Muscle of back (tissue), 11 donors: ENCODE measurements around the gene HK1. TPM values are rescaled to one million over a fixed set of nuclear protein-coding genes. Genes with fewer than 3 reads are reported as not detected.
A peak's percentile ranks its signal among the peaks of the same experiment; 100 is the strongest.

Experiments used
- DNase-seq, 3 donors: peaks; one replicate each; pipeline versions ENCODE4 v3.0.0 to v3.0.0-alpha.2; 2013
- polyA plus RNA-seq, 10 donors: library from polyadenylated mRNA; unstranded; fragments of 120-200 nt; gene quantifications; one replicate each; pipeline ENCODE4 v1.2.1, GENCODE V29; 2013; ENCODE audit not compliant: insufficient read length in 10 of 10

The HK1 gene
- polyA plus RNA-seq, 10 donors, result 26.4 to 41.2 (median 29.6) TPM

DNA sequence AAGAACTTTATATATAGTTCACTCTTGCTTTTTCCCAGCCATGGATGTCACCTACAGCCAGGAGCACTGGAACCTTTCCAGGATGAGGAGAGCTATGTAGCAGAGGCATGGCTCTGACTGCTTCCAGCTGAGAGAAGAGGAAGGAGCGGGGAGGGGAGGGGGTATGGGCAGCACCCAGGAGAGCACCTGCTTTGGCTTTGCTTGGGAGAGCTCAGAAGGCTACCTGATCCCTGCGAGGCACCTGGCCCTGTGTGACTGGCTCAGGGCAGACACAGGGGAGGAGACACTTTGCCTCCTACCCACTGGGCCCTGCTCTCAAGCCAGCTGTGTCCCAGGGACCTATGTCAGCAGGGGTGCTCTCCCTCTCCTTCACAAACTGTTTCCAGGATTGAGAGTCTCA, 67.1 kb downstream of the HK1 start:
- DNase-seq, result no peak

DNA sequence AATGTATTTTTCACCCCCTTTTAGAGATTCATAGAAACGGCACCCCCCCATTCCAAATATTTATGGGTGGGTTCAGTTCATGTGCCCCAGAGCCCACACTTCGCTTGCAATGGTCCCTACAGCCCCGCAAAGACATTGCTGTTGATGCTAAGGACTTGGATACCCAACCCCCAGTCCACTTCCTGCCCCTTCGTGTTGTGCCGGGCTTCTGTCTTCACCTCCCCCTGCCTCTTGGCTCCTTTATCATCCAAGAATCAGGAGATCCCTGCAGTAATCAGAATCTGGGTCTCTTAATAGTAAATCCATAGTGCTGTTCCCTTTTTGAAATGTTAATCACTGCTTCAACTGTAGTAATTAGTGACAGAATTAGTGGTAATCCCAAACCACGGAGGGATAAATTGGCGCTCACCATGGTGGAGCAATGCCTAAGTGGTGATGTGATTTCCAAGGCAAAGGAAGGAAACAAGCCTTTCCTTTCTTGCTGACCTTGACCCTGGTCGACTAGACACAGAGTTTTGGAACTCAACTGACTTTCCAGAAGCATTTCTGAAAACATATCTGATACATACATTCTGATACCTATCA, 67.7 kb downstream of the HK1 start:
- DNase-seq, result no peak

DNA sequence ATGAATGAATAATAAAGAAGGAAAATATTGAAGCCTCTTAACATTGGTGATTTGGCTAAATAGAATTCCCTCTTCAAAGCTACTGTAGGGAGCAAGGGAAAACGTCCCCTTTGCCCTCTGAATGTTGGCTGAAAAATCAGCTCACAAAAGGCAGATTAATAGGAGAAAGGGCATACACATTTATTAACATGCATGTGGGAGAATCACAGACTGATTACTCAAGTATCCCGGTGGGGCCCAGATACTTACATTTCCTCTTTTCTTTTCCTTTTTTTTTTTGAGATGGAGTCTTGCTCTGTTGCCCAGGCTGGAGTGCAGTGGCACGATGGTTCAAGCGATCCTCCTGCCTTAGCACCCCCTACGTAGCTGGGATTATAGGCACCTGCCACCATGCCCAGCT, 68.5 kb downstream of the HK1 start:
- DNase-seq, result no peak

DNA sequence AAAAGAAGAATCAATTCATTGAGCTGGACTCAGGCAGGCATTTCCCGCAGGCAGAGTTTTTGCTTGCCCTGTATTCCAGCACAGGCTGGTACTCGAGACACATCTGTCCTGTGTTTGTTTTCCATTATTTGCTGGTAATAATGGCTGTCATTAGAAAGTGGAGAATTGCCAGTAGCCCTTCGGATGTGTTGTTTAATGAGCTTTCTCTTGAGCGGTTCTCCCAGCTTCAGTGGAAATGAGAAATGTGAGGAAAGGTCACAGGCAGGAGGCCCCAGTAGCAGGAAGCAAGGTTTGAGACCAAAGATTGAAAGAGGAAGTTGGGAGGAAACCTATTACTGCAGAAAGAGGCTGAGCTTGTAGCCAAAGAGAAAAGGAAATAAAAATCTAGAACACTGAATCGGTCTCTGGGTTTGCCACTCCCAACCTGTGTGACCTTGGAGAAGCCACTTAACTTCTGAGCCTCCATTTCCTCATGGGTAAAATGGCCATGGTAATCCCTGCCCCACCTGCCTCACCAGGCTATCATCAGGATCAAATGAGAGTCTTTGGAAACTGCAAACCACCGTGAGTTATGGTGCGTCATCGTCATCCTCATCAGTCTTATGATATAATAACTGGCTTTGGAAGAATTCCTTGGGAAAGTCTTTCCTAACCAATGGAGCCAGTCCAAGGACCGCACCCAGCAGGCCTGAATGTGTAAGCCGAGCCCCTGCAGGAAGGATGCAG, 70.7 kb downstream of the HK1 start:
- DNase-seq, result peak; percentile 52 to 82 (median 69)

DNA sequence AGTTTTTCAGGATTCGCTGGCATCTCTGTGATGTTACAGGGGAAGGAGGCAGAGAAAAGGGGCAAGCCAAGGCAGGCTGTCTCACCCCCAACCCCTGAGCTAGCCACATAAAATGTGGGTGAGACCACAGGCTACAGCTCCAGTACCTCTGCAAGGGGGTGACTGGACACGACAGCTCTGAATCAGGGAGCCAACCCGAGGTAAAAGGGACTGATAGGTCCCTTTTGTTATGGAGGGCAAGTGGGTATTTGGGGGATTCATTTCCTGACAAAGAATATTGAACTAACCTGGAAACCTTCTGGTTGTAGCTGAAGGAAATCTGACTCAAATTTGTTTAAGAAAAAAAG, 71.2 kb downstream of the HK1 start:
- no peak for DNase-seq

DNA sequence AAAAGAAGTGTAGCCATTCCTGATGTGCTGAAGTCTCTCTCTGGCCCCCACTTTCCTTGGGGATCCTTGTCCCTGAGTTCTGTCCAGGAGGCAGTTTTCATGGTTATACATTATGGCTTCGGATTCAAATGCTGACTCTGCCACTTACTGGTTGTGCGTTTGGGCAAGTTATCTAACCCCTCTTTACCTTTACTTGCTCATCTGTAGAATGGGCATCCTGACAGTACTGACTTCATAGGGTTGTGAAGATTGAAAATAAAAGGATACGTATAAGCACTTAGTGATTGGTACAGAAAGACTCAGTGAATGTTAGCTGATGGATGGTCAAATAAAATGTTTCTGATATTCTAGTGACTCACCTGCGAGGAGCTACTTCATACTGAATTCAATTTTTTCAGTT, 73.3 kb downstream of the HK1 start:
- no peak for DNase-seq

DNA sequence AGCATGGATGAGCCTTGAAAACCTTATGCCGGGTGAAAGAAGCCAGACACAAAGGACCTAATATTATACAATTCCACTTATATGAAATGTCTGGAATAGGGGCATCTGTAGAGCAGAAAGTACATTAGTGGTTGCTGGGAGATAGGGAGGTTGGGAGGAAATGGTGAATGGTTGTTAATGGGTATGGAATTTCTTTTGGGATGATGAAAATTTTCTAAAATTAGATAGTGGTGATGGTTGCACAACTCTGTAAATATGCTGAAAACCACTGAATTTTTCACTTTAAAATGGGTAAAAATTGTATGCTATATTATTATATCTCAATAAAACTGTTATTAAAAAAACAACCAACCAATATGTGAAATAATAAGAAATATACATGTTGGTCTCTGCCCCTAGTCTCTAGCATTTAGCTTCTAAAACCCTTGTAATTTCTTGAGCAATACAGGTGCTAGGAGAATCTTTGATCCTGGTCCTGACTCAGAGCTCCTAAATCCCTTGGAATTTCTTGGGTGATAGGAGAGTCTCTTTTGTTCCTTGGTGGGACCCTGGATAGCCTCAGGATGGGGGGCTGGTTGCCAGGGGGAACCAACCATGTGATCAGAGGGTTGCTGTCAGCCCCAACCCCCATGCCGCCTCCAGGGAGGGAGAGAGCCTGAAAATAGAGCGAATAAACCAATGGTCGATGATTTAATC, 74.4 kb downstream of the HK1 start:
- no peak for DNase-seq

DNA sequence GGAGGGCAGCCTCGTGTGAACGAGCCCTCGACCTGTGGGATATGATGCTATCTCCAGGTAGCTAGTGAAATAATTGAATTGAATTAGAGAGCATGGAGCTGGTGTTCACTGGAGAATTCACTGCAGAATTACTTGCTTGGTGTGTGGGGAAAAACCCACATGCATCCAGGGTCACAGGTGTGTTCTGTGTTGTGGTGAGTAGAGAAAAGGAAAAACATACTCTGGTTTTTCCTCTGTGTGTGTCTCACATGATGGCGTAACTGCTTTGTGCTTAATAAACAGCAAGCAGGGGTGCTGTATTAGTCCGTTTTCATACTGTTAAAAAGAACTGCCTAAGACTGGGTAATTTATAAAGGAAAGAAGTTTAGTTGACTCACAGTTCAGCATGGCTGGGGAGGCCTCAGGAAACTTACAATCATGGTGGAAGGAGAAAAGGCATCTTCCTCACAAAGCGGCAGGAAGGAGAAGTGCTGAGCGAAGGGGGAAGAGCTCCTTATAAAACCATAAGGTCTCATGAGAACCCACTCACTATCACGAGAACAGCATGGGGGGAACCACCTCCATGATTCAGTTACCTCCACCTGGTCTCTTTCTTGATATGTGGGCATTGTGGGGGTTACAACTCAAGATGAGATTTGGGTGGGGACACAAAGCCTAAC, 75.8 kb downstream of the HK1 start:
- DNase-seq, result no peak

DNA sequence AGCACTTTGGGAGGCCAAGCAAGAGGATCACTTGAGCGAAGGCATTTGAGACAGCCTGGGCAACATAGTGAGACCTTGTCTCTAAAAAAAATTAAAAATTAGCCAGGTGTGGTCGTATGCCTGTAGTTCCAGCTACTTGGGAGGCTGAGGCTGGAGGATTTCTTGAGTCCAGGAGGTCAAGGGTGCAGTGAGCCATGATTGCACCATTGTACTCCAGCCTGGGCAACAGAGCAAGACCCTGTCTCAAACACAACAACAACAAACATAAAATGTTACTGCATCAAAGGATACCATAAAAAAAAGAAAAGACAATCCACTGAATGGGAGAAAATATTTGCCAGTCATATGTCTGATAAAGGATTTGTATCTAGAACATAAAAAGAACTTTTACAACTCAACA, 77.9 kb downstream of the HK1 start:
- no peak for DNase-seq

DNA sequence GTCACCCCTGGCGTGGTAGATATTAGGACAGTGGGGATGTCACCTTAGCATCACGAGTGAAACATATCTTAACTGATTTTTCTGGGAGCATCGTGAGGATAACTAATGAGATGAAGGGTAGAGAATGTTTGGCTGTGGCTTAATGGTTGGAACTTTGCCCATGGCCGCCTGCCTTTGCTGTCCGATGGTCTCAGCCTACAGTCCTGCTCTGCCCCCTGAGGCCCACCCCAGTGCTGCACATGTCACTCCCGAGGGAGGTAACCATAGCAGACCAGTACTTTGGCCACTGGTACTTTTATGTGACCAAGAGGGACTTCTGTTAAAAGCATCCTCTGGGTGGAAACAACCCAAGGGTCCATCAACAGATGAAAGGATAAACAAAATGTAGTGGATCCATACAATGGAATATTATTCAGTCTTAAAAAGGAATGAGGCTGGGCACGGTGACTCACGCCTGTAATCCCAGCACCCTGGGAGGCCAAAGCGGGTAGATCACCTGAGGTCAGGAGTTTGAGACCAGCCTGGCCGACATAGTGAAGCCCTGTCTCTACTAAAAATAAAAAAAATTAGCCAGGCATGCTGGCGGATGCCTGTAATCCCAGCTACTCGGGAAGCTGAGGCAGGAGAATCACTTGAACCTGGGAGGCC, 80.0 kb downstream of the HK1 start:
- no peak for DNase-seq

DNA sequence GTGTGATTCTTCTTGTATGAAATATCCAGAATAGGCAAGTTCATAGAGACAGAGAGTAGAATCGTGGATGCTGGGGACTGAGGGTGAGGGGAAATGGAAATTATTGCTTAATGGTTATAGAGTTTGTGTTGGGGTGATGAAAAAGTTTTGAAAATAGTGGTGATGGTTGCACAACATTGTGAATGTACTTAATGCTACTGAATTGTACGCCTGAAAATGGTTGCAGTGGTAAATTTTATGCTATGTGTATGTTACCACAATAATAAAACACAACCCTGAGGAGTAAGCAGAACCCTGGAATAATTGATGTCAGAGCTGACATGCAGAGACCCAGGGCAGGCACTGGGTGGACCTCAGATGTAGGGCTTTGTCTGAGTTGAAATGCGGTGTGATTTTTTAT, 80.9 kb downstream of the HK1 start:
- no peak for DNase-seq

DNA sequence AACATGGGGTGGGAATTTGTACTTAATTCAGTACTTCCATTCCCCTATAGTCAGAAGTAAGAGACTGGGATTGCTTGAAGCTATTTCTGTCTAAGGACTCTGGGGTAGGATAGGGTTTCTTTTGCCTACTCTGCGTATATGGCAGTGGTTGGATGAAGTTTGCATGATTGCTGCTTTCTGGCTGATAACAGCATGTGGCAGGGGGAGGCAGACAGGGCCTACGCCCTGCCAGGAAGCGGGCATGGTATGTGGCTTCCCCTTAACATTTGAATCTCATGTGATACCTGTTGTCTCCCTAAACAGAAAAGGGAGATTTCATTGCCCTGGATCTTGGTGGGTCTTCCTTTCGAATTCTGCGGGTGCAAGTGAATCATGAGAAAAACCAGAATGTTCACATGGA, 81.3 kb downstream of the HK1 start:
- no peak for DNase-seq

DNA sequence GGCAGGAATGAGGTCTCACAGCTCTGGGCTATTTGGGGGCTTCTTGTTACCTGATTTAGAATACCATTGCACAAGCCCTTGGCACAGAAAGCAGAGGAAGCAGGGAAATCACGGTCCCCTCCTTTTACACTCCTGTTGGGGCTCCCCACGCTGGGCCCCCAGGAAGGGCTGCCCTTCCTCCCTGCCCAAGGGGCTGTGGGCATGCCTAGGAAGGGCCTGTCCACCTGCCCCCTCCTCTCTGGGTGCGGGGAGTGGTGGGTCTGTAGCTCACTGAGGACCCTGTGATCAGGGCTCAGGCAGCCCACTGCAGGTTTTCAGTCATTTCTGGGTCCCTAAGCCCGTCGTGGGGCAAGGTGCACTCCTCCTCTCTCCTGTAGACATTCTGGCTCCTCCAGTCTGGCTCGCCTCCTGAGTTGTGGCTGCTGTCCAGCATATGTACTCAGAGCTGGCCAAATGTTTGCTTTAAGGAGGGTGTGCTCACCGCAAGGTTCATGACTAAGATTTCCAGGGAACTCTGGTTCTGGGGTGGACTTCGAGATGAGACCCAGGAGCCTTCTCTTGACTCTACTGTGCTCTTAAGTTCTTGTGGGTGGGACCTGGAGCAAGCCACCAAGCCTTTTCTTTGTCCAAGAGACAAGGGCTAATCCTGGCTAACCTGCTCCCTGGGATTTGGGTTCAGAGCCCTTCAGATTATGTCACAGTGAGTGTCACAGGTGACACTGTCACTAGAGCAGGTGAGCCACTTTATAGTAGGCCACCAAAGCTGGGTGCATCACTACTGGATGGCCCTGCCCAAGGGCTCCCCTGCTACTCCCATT, 82.4 kb downstream of the HK1 start:
- peak; percentile 65 to 81 (median 66) for DNase-seq

DNA sequence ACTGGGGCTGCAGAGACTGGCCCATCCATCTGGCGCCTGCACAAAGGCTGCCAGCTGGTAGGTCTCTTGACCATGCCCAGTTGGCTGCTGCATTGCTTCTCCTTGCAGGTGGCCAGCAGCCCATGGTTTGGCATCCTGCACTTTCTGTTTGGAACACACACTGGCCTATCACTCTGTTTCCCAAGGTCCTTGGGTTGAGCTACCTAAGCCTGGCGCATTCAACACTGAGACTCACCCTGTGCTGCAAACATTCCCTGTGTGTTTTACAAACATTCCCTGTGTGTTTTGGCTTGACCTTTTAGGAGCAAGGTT, 83.0 kb downstream of the HK1 start:
- no peak for DNase-seq

DNA sequence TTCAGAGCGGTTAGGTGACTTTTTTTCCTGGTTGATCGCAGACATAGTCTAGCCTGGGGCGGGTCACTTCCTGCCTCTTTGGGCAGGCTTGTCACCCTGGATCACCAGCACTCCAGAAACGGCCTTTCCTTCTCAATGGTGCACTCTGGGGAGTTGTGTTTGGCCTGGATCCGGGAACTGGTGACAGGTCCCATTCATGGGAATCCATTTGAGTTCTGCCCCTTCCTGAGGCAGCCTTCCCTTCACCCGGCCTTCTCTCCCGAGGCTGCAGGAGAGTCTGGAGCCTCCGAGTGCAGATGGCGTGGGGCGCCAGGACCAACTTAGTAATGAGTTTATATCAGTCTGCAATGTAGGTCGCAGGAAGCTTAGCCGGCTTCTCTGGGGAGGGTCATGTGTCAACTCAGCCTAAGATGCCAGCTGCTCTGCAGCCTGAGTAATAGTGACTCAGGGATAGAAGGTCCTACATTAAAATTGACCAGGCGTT, 84.2 kb downstream of the HK1 start:
- DNase-seq, result peak in 1 of 3 donors; percentile 40

DNA sequence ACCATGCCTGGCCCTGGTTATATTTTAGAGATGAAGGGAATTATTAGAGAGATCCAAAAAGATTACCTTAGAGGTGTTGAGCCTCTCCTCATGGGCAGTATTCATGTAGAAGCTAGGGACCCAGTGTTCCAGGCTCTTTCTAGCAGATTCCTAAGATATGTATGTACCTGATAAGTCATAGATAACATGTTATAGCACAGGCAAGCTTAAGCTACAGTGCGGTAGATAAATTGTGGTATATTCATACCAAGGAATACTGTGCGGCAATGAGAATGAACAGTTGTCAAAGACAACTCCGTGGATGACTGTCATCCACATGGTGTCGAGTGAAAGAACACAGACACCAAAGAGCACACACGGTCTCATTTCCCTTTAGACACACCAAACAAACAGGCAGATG, 85.4 kb downstream of the HK1 start:
- DNase-seq, result no peak

DNA sequence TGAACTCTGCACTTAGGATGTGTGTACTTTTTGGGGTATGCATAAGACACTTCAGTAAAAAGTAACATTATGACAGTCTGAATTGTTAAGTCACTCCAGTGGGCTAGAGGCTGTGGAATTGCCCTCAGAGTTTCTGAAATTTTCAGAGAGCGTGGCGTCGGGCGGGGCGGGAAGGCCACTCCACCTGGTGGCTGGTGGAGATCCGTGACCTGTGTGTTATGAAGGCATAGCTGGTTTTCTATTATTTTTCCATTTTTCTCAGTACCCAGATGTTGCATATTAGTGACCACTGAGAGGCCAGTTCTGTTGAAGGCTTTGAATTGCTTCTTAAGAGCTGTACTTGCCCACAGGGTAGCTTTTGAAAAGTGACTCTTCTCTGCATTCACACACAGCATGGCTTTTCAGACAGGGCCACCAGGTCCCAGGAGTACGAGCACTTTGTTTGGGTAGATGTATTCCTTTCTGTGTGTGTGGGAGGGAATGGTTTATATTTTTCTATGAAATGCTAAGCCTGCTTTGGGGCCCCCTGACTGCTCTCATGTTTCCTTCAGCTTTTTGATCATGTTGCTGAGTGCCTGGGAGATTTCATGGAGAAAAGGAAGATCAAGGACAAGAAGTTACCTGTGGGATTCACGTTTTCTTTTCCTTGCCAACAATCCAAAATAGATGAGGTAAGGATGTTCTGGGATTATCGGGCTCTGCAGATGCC, 86.1 kb downstream of the HK1 start:
- DNase-seq, result no peak

DNA sequence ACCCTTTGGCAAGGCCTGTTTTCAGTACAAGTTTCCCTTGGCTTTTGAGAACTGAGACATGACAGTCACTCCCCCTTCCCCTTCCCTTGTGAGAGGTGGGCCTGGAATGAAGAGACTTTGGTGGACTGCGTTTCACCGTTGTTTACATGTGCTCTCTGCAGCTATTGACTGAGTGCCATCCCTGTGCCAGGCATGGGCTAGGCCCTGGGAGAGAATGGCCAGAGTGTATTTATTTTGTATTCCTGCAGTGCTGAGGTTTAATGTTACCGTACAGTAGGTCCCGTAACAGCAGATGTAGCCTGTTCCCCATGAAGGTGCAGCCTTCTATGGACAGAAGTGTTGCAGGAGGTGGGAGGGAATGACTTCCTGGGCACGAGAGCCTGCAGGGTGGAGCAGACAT, 88.4 kb downstream of the HK1 start:
- no peak for DNase-seq

DNA sequence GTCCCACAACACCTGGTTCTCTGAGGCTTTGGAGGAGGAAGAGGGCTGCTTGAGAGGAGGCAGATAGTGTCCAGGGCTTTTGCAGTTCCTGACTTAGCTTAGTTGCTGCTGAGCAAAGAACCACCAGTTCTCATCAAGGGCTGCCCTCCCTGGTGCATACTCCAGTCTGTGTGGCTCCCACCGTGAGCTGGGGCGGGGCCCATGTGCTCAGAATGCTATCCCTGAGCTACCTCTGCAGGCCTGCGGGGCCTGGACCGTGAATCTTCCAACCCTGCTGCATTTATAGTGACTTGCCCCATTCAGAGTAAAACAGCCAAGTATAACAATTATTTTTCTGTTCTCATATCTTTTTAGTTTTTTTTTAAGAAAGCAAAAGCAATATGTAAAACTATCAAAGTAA, 89.2 kb downstream of the HK1 start:
- no peak for DNase-seq

DNA sequence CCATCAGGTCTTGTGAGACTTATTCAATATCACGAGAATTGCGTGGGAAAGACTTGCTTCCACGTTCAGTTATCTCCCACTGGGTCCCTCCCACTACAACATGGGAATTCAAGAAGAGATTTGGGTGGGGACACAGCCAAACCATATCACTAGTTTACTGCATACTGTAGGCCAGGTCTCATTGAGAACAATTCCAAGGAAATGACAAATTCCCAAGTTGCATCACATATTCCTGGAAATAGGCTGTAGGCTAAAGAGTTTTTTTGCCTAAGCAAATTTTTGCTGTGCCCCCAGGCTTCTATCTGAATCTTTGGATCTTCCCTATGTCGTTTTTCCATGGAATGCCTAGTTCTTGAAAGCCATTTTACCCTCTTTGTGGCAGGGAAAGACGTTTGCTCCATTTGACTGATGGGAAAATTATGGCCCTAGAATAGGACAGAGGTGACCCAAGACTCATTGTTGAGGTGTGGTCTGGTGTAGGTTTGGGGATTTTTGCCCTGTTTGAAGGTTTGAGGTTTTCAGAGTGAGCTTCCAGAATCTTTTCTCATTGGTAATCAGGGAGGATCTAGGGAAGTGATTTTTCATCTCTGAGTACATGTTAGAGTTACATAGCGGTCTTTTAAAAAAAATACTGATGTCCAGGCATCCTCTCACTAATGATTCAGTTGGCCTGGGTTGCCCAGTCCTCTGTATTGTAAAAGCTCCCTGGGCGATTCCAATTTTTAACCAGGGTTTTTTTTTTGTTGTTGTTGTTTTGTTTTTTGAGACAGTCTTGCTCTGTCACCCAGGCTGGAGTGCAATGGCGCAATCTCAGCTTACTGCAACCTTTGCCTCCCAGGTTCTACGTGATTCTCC, 94.1 kb downstream of the HK1 start:
- no peak for DNase-seq
